Neural progenitor cell (in vitro differentiated cells): Measurements from ENCODE around the gene FBRSL1. TPM values are rescaled to one million over a fixed set of nuclear protein-coding genes. Genes with fewer than 3 reads are reported as not detected.

Experiments
- DNase-seq: peaks from one replicate; pipeline ENCODE4 v3.0.0-alpha.2; 2016; ENCODE audit warnings: low spot score
- H2AFZ ChIP-seq: fragments of 200-600 bp; sonication (generic); replicated peaks from 2 replicates; pipeline ENCODE4 v1.6.1; 2016; ENCODE audit warnings: antibody characterized with exemption
- H3F3A ChIP-seq: fragments of 200-600 bp; sonication (generic); 2 replicates; pipeline ENCODE4 v1.6.1; 2016; ENCODE audit warnings: antibody characterized with exemption, low read depth
- H3K27ac ChIP-seq: fragments of 200-600 bp; sonication (generic); 2 replicates; pipeline ENCODE4 v1.5.1; 2016; ENCODE audit warnings: mild to moderate bottlenecking
- H3K27me3 ChIP-seq: fragments of 200-600 bp; sonication (generic); 2 replicates; pipeline ENCODE4 v1.6.1; 2016; ENCODE audit warnings: mild to moderate bottlenecking, moderate library complexity
- H3K36me3 ChIP-seq: fragments of 200-600 bp; sonication (generic); 2 replicates; pipeline ENCODE4 v1.5.1; 2016
- H3K4me1 ChIP-seq: fragments of 200-600 bp; sonication (generic); 2 replicates; pipeline ENCODE4 v1.6.1; 2016; ENCODE audit warnings: mixed run types
- H3K4me2 ChIP-seq: fragments of 200-600 bp; sonication (generic); 2 replicates; pipeline ENCODE4 v1.6.1; 2016
- H3K4me3 ChIP-seq: fragments of 200-600 bp; sonication (generic); 2 replicates; pipeline ENCODE4 v1.5.1; 2016
- H3K79me2 ChIP-seq: fragments of 200-600 bp; sonication (generic); 2 replicates; pipeline ENCODE4 v1.6.1; 2016; ENCODE audit warnings: low read depth
- H3K9ac ChIP-seq: fragments of 200-600 bp; sonication (generic); 2 replicates; pipeline ENCODE4 v1.6.1; 2016
- H3K9me3 ChIP-seq: fragments of 200-600 bp; sonication (generic); 2 replicates; pipeline ENCODE4 v1.5.1; 2016; ENCODE audit warnings: low read depth
- H4K20me1 ChIP-seq: fragments of 200-600 bp; sonication (generic); 2 replicates; pipeline ENCODE4 v1.6.1; 2016; ENCODE audit warnings: low read depth
- H3K27ac Mint-ChIP-seq: 3 replicates; pipeline ENCODE4 v1.8.0; 2021; ENCODE audit warnings: mixed read lengths
- H3K27me3 Mint-ChIP-seq: 2 replicates; pipeline ENCODE4 v1.8.0; 2022; ENCODE audit warnings: low read depth, mild to moderate bottlenecking, inconsistent platforms, moderate library complexity, mixed read lengths; ENCODE audit not compliant: insufficient read depth
- H3K36me3 Mint-ChIP-seq: 3 replicates; pipeline ENCODE4 v1.8.0; 2021; ENCODE audit warnings: mixed read lengths
- H3K4me1 Mint-ChIP-seq: 3 replicates; pipeline ENCODE4 v1.8.0; 2021; ENCODE audit warnings: mixed read lengths
- H3K4me3 Mint-ChIP-seq: 3 replicates; pipeline ENCODE4 v1.8.0; 2021; ENCODE audit warnings: mild to moderate bottlenecking, moderate library complexity, mixed read lengths
- H3K9me3 Mint-ChIP-seq: 3 replicates; pipeline ENCODE4 v1.8.0; 2020; ENCODE audit warnings: mixed read lengths
- CTCF ChIP-seq: fragments of 200-600 bp; sonication (generic); IDR thresholded peaks from 2 replicates; pipeline ENCODE4 v1.5.1; 2017; ENCODE audit warnings: antibody characterized with exemption, mild to moderate bottlenecking
- EZH2 ChIP-seq: fragments of 200-600 bp; sonication (generic); IDR thresholded peaks from 2 replicates; pipeline ENCODE4 v1.6.1; 2017; ENCODE audit warnings: antibody characterized with exemption, mild to moderate bottlenecking, moderate library complexity
- EZH2phosphoT487 ChIP-seq: fragments of 200-600 bp; sonication (generic); IDR thresholded peaks from 2 replicates; pipeline ENCODE4 v1.6.1; 2017; ENCODE audit warnings: antibody characterized with exemption
- total RNA-seq: library from RNA; depleted of rRNA; stranded (reverse); fragments of >200 nt; gene quantifications from 2 replicates; pipeline ENCODE4 v1.2.3, GENCODE V29; 2015; ENCODE audit warnings: low replicate concordance

Gene FBRSL1
- total RNA-seq, 1 donor from 2014 or later, result 7.4 TPM

- H3K27ac Mint-ChIP-seq, result no peak overlapping the region
- H3K9me3 Mint-ChIP-seq, result peaks cover 25% of the 10 kb centered on the region
- no peak overlapping the region for H3K9ac ChIP-seq
- peaks cover 17% of the 10 kb centered on the region for H4K20me1 ChIP-seq
- no peaks in the 10 kb centered on the region for H3K9me3 ChIP-seq
- TF ChIP-seq EZH2phosphoT487 (no peak), EZH2 (no peak), CTCF (no peak)
- peaks cover 11% of the 10 kb centered on the region for H3K36me3 Mint-ChIP-seq
- no peak overlapping the region for H3K4me3 Mint-ChIP-seq
- peaks cover 10% of the 10 kb centered on the region for H3K4me1 ChIP-seq
- H3K4me3 ChIP-seq, result no peak overlapping the region
- no peaks in the 10 kb centered on the region for H3K79me2 ChIP-seq
- no peak overlapping the region for H3K27ac ChIP-seq
- peaks cover 4% of the 10 kb centered on the region for H3K4me1 Mint-ChIP-seq
- H3K27me3 ChIP-seq, result no peaks in the 10 kb centered on the region
- H3F3A ChIP-seq, result peaks cover 12% of the 10 kb centered on the region
- DNase-seq, result no peak
- no peaks in the 10 kb centered on the region for H3K27me3 Mint-ChIP-seq
- no peaks in the 10 kb centered on the region for H3K36me3 ChIP-seq
- no peak overlapping the region for H3K4me2 ChIP-seq
- H2AFZ ChIP-seq, result no peak overlapping the region
Observed at GRCh38 chr12:132529156-132529839, 39.3 kb downstream of the FBRSL1 start.

GRCh38 chr12:132529906-132530305, 40.0 kb downstream of the FBRSL1 start:
- H2AFZ ChIP-seq, result no peak overlapping the region
- H3K79me2 ChIP-seq, result no peaks in the 10 kb centered on the region
- no peaks in the 10 kb centered on the region for H3K9me3 ChIP-seq
- peaks cover 2% of the 10 kb centered on the region for H3K27me3 ChIP-seq
- H3F3A ChIP-seq, result peaks cover 12% of the 10 kb centered on the region
- peaks cover 5% of the 10 kb centered on the region for H3K4me1 Mint-ChIP-seq
- peaks cover 10% of the 10 kb centered on the region for H3K4me1 ChIP-seq
- peaks cover 1% of the 10 kb centered on the region for H3K27me3 Mint-ChIP-seq
- DNase-seq, result no peak
- no peak overlapping the region for H3K27ac ChIP-seq
- H3K36me3 ChIP-seq, result no peaks in the 10 kb centered on the region
- peaks cover 11% of the 10 kb centered on the region for H3K36me3 Mint-ChIP-seq
- no peak overlapping the region for H3K27ac Mint-ChIP-seq
- H3K4me2 ChIP-seq, result no peak overlapping the region
- H4K20me1 ChIP-seq, result peaks cover 15% of the 10 kb centered on the region
- no peak overlapping the region for H3K9ac ChIP-seq
- H3K4me3 ChIP-seq, result no peak overlapping the region
- TF ChIP-seq EZH2 (no peak), CTCF (no peak), EZH2phosphoT487 (no peak)
- H3K9me3 Mint-ChIP-seq, result peaks cover 29% of the 10 kb centered on the region
- no peak overlapping the region for H3K4me3 Mint-ChIP-seq

GRCh38 chr12:132530447-132530846, 40.5 kb downstream of the FBRSL1 start:
- Histone ChIP-seq H3K4me2 (no peak overlapping the region), H2AFZ (no peak overlapping the region), H3K4me1 (peaks cover 10% of the 10 kb centered on the region), H3K27ac (no peak overlapping the region), H3K79me2 (no peaks in the 10 kb centered on the region), H3K9me3 (no peaks in the 10 kb centered on the region), H3K27me3 (peaks cover 3% of the 10 kb centered on the region), H3F3A (peaks cover 14% of the 10 kb centered on the region), H3K9ac (no peak overlapping the region), H3K36me3 (no peaks in the 10 kb centered on the region), H3K4me3 (no peak overlapping the region), H4K20me1 (peaks cover 10% of the 10 kb centered on the region)
- TF ChIP-seq EZH2phosphoT487, result no peak
- no peak for TF ChIP-seq EZH2
- no peak for TF ChIP-seq CTCF
- peaks cover 7% of the 10 kb centered on the region for H3K27me3 Mint-ChIP-seq
- peaks cover 16% of the 10 kb centered on the region for H3K36me3 Mint-ChIP-seq
- no peak overlapping the region for H3K4me3 Mint-ChIP-seq
- H3K9me3 Mint-ChIP-seq, result peaks cover 34% of the 10 kb centered on the region
- H3K27ac Mint-ChIP-seq, result no peak overlapping the region
- DNase-seq, result no peak
- peaks cover 10% of the 10 kb centered on the region for H3K4me1 Mint-ChIP-seq
